Colonic mucosa (tissue), 4 donors: ENCODE data around the gene AP2A2. TPM values are rescaled to one million over a fixed set of nuclear protein-coding genes. Genes with fewer than 3 reads are reported as not detected.

Experiments
- DNase-seq: peaks from one replicate; pipeline ENCODE4 v3.0.0-alpha.2; 2020
- H3K27ac ChIP-seq: fragments of 200-600 bp; one replicate; pipeline ENCODE4 v1.8.0; 2021
- H3K27me3 ChIP-seq: fragments of 200-600 bp; one replicate; pipeline ENCODE4 v1.8.0; 2021
- H3K36me3 ChIP-seq: fragments of 200-600 bp; one replicate; pipeline ENCODE4 v1.8.0; 2021
- H3K4me1 ChIP-seq: fragments of 200-600 bp; one replicate; pipeline ENCODE4 v1.8.0; 2021; ENCODE audit warnings: mild to moderate bottlenecking
- H3K4me3 ChIP-seq: fragments of 200-600 bp; one replicate; pipeline ENCODE4 v1.8.0; 2021
- H3K9ac ChIP-seq, 2 donors: one replicate each; pipeline ENCODE4 v1.7.0; 2013; ENCODE audit warnings: control low read depth in 2 of 2, low read depth in 2 of 2, low read length in 2 of 2
- H3K9me3 ChIP-seq: fragments of 200-600 bp; one replicate; pipeline ENCODE4 v1.8.0; 2021
- CTCF ChIP-seq: fragments of 200-600 bp; IDR thresholded peaks from one replicate; pipeline ENCODE4 v1.8.0; 2022; ENCODE audit warnings: antibody characterized with exemption, mild to moderate bottlenecking
- intact Hi-C: fragments of 100-400 bp; cut with DNase I; formaldehyde crosslinking; loops from one replicate; pipeline ENCODE4 v1.14.1; 2022
- total RNA-seq, 2 donors: library from RNA; stranded (reverse); fragmentation: NEBNext Ultra II Directional in 1 of 2; extraction: Animal tissue kit (Norgen Biotek cat#: 25700) in 1 of 2; gene quantifications; one replicate each; pipeline ENCODE4 v1.2.1, GENCODE V29; 2021
- donor health status: healthy.
- donor health status: DM: no; HTN: no; CAD: no.
- donor health status: DM: no; HTN: no; CAD: no.

The AP2A2 gene
- total RNA-seq, 2 donors from 2014 or later: 69.4 to 72.5 TPM

GRCh38 chr11:1030086-1030485, 104.4 kb downstream of the AP2A2 start:
- no peaks in the 10 kb centered on the region for H3K9me3 ChIP-seq
- no peak overlapping the region for H3K4me3 ChIP-seq
- H3K27me3 ChIP-seq: no peaks in the 10 kb centered on the region
- TF ChIP-seq CTCF: no peak
- H3K36me3 ChIP-seq: no peaks in the 10 kb centered on the region
- intact Hi-C loops: no loop called here
- no peak overlapping the region for H3K27ac ChIP-seq
- DNase-seq: no peak
- H3K4me1 ChIP-seq: no peaks in the 10 kb centered on the region
- no peak overlapping the region for H3K9ac ChIP-seq

GRCh38 chr11:1030556-1030955, 104.9 kb downstream of the AP2A2 start:
- DNase-seq: no peak
- H3K27ac ChIP-seq: no peak overlapping the region

DNA sequence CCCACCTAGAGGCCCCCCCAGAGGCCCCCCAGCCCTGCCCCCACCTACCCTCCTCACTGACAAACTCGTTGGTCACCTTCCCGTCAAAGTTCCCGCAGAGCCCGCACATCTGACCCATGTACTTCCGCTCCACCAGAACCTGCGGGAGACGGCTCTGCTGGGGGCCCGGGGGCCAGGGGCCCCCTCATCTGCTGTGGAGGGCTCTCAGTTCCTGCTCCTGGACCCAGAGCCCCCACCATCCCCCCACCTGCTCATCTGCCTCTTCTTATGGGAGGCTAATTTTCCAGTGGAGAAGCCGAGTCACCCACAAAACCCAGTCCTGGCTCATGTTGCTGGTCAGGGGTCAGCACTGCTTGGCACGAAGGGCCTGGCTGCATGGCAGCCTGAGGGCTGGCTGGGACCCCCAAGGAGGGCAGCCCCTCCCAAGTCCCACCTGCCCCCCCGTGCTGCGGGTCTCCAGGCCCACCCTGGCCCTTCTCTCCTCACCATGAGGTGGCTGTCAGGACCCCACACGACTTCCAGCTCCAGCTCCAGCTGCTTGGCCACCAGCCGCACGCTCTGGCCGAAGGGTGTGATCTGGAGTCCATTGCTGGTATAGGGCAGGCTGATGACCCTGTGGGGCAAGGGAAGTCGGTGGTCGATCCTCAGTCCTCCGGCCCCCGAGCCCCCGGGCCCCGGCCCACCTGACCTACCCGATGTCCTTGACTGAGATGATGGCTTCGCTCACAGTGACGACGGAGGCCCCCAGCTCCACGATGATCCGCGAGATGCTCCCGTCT, 105.6 kb downstream of the AP2A2 start:
- Histone ChIP-seq H3K9me3 (no peaks in the 10 kb centered on the region), H3K36me3 (no peaks in the 10 kb centered on the region), H3K9ac (no peak overlapping the region), H3K4me3 (no peak overlapping the region), H3K27ac (no peak overlapping the region), H3K4me1 (no peaks in the 10 kb centered on the region), H3K27me3 (no peaks in the 10 kb centered on the region)
- intact Hi-C loops: no loop called here
- no peak for TF ChIP-seq CTCF
- no peak for DNase-seq

More at GRCh38 chr11:1030556-1030955, 104.9 kb downstream of the AP2A2 start:
- intact Hi-C loops: no loop called here
- no peaks in the 10 kb centered on the region for H3K27me3 ChIP-seq
- no peak for TF ChIP-seq CTCF
- H3K36me3 ChIP-seq: no peaks in the 10 kb centered on the region
- H3K9ac ChIP-seq: no peak overlapping the region
- H3K9me3 ChIP-seq: no peaks in the 10 kb centered on the region
- no peak overlapping the region for H3K4me3 ChIP-seq
- no peaks in the 10 kb centered on the region for H3K4me1 ChIP-seq

GRCh38 chr11:1032310-1032891, 106.7 kb downstream of the AP2A2 start:
- H3K4me3 ChIP-seq: no peak overlapping the region
- DNase-seq: no peak
- H3K9ac ChIP-seq: no peak overlapping the region
- no peaks in the 10 kb centered on the region for H3K36me3 ChIP-seq
- no peaks in the 10 kb centered on the region for H3K4me1 ChIP-seq
- intact Hi-C loops: no loop called here
- no peak for TF ChIP-seq CTCF
- H3K27ac ChIP-seq: no peak overlapping the region
- no peaks in the 10 kb centered on the region for H3K9me3 ChIP-seq
- no peaks in the 10 kb centered on the region for H3K27me3 ChIP-seq

DNA sequence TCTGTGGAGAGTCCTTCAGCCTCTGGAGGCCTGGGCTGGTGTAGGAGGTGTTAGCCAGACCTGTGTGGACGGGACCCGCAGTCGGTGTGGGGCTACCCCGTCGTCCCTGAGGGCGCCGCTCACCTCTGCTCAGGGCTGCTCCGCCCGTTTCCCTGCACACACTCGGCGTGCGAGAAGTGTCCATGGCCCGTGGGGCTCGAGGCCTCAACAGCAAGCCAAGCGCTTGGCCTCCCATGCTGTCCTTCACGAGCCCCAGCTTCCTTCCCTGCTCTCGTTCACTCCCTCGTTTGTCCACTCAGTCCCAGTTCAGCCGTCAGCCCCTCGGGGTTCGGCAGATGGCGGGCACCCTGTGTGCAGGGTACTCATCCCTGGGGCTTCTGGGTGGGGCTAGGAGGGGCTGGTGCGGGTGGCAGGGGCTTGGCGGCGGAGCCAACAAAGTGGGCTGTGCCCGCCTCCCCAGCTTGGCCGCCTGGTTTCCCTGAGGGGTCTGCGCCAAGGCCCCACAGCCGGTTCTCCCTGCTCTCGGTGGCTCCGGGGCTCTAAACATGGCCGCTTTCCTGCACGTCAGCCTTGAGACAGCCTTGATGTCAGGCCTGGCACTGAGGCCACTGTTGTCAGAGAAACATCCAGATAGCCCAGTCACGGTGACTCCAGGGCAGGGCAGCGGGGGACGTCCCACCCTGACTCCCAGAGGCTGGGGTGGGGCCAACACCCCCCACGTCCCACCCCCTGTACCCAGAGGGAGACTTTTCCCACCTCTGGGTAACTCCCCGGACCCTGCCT, 107.5 kb downstream of the AP2A2 start:
- no peak overlapping the region for H3K4me3 ChIP-seq
- no peak overlapping the region for H3K27ac ChIP-seq
- no peak for DNase-seq
- intact Hi-C loops: no loop called here
- H3K36me3 ChIP-seq: no peaks in the 10 kb centered on the region
- no peak for TF ChIP-seq CTCF
- H3K27me3 ChIP-seq: no peaks in the 10 kb centered on the region
- H3K4me1 ChIP-seq: no peaks in the 10 kb centered on the region
- no peak overlapping the region for H3K9ac ChIP-seq
- no peaks in the 10 kb centered on the region for H3K9me3 ChIP-seq
